Measurements from ENCODE around the gene NECAB2. TPM values are rescaled to one million over a fixed set of nuclear protein-coding genes. Genes with fewer than 3 reads are reported as not detected.

The NECAB2 gene
- polyA plus RNA-seq, 1 donor (not counting 4 experiments of a cell fraction or from before 2014, with no cell fraction given), result not detected

DNA sequence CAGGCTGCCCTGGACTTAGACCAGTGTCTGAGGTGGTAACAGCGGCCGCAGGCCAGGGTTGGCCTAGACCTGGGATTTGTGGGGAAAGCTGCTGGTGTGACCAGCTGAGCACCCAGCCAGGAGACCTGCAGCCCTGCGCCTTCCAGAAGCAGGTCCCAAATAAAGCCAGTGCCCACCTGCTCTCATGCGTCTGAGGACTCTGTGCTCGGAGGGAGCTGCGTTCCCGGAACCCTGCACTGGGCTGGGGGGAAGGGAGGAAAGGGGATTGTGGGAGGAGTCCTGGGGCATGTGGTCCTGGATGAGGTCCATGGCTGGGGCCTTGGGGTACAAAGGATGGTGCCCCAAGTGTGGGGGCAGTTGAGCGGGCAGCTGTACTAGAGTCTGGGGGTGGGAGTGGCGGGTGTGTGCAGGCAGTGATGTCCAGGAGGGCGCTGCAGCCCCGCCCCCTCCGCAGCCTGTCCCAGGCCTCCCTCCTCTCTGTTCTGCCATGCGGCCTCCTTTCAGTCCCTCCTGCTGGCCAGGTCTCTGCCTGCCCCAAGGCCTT is 1.8 kb upstream of the NECAB2 start:
- TF ChIP-seq EZH2 (IDR thresholded peaks at IDR 0.05; ENCODE audit: low read length), result no peak
- TF ChIP-seq, protein P1, sequence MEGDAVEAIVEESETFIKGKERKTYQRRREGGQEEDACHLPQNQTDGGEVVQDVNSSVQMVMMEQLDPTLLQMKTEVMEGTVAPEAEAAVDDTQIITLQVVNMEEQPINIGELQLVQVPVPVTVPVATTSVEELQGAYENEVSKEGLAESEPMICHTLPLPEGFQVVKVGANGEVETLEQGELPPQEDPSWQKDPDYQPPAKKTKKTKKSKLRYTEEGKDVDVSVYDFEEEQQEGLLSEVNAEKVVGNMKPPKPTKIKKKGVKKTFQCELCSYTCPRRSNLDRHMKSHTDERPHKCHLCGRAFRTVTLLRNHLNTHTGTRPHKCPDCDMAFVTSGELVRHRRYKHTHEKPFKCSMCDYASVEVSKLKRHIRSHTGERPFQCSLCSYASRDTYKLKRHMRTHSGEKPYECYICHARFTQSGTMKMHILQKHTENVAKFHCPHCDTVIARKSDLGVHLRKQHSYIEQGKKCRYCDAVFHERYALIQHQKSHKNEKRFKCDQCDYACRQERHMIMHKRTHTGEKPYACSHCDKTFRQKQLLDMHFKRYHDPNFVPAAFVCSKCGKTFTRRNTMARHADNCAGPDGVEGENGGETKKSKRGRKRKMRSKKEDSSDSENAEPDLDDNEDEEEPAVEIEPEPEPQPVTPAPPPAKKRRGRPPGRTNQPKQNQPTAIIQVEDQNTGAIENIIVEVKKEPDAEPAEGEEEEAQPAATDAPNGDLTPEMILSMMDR (optimal IDR thresholded peaks at IDR 0.05 in 1 of 3, IDR thresholded peaks at IDR 0.05 in 1 of 3, conservative IDR thresholded peaks at IDR 0.05 in 1 of 3; ENCODE audit: extremely low read depth in 1 of 3, insufficient read depth in 2 of 3, low read length in 3 of 3), result no peak
- Histone ChIP-seq H3K79me2 (ENCODE audit: control insufficient read depth, insufficient read depth, low read length) (no peaks in the 10 kb centered on the region), H3K36me3 (ENCODE audit: control insufficient read depth in 2 of 2, extremely low read depth in 1 of 2, insufficient read depth in 2 of 2, low read length in 2 of 2) (peaks cover 0 to 9% of the 10 kb centered on the region in 2 experiments), H3K9me1 (ENCODE audit: control insufficient read depth, extremely low read depth, insufficient read depth, low read length) (no peaks in the 10 kb centered on the region), H4K20me1 (ENCODE audit: control insufficient read depth, extremely low read depth, insufficient read depth, low read length) (no peaks in the 10 kb centered on the region), H3K27me3 (ENCODE audit: control insufficient read depth, extremely low read depth, insufficient read depth, low read length) (peaks cover 17% of the 10 kb centered on the region), H3K4me1 (ENCODE audit: control insufficient read depth, extremely low read depth, insufficient read depth, low read length) (no peaks in the 10 kb centered on the region), H2AFZ (ENCODE audit: control insufficient read depth, low read length) (no peak overlapping the region), H3K4me3 (ENCODE audit: control insufficient read depth in 2 of 3, extremely low read depth in 1 of 3, insufficient read depth in 2 of 3, low read depth in 1 of 3, low read length in 3 of 3) (no peak overlapping the region), H3K9me3 (ENCODE audit: control insufficient read depth, low read depth, low read length) (no peaks in the 10 kb centered on the region), H3K9ac (ENCODE audit: control insufficient read depth, extremely low read depth, insufficient read depth, low read length) (no peak overlapping the region), H3K4me2 (ENCODE audit: control insufficient read depth, extremely low read depth, insufficient read depth, low read depth, low read length) (no peak overlapping the region), H3K27ac (ENCODE audit: control insufficient read depth, insufficient read depth, low read length) (no peak overlapping the region)
- FAIRE-seq (no peak), DNase-seq (ENCODE audit: low read depth, low spot score) (no peak)
- dilution Hi-C loops (cut with MboI; ENCODE audit: extremely low pct_ligation_motif_present, low sequenced_read_pairs), result no loop called here

DNA sequence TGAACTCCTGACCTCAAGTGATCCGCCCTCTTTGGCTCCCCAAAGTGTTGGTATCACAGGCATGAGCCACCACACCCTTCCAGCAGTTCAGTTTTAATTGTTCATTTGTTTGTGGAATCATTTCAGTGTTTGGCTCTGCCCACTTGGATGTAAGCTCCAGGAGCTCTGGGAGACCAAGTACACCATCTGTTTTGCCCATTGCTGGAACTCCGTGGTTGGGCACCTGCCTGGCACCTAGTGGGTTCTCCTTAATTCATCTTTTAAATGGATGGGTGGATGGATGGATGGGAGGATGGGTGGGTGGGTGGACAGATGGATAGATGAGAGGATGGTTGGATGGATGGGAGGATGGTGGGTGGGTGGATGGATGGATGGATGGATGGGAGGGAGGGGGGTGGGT is 953 bp upstream of the NECAB2 start:
- H3K27ac ChIP-seq (ENCODE audit: control insufficient read depth, insufficient read depth, low read length), result no peak overlapping the region
- H3K79me2 ChIP-seq (ENCODE audit: control insufficient read depth, insufficient read depth, low read length), result no peaks in the 10 kb centered on the region
- H3K9me3 ChIP-seq (ENCODE audit: control insufficient read depth, low read depth, low read length), result no peaks in the 10 kb centered on the region
- no peak overlapping the region for H3K4me3 ChIP-seq (ENCODE audit: control insufficient read depth in 2 of 3, extremely low read depth in 1 of 3, insufficient read depth in 2 of 3, low read depth in 1 of 3, low read length in 3 of 3)
- FAIRE-seq (no peak), DNase-seq (ENCODE audit: low read depth, low spot score) (no peak)
- TF ChIP-seq, protein P1 (optimal IDR thresholded peaks at IDR 0.05 in 1 of 3, IDR thresholded peaks at IDR 0.05 in 1 of 3, conservative IDR thresholded peaks at IDR 0.05 in 1 of 3; ENCODE audit: extremely low read depth in 1 of 3, insufficient read depth in 2 of 3, low read length in 3 of 3), result no peak
- no peak for TF ChIP-seq EZH2 (IDR thresholded peaks at IDR 0.05; ENCODE audit: low read length)
- dilution Hi-C loops (cut with MboI; ENCODE audit: extremely low pct_ligation_motif_present, low sequenced_read_pairs), result no loop called here
- peaks cover 17% of the 10 kb centered on the region for H3K27me3 ChIP-seq (ENCODE audit: control insufficient read depth, extremely low read depth, insufficient read depth, low read length)
- no peak overlapping the region for H2AFZ ChIP-seq (ENCODE audit: control insufficient read depth, low read length)
- peaks cover 0 to 3% of the 10 kb centered on the region in 2 experiments for H3K36me3 ChIP-seq (ENCODE audit: control insufficient read depth in 2 of 2, extremely low read depth in 1 of 2, insufficient read depth in 2 of 2, low read length in 2 of 2)
- H3K4me2 ChIP-seq (ENCODE audit: control insufficient read depth, extremely low read depth, insufficient read depth, low read depth, low read length), result no peak overlapping the region
- H4K20me1 ChIP-seq (ENCODE audit: control insufficient read depth, extremely low read depth, insufficient read depth, low read length), result no peaks in the 10 kb centered on the region
- H3K9ac ChIP-seq (ENCODE audit: control insufficient read depth, extremely low read depth, insufficient read depth, low read length), result no peak overlapping the region
- no peaks in the 10 kb centered on the region for H3K9me1 ChIP-seq (ENCODE audit: control insufficient read depth, extremely low read depth, insufficient read depth, low read length)
- no peaks in the 10 kb centered on the region for H3K4me1 ChIP-seq (ENCODE audit: control insufficient read depth, extremely low read depth, insufficient read depth, low read length)

Measured in keratinocyte (primary cell).